ENCODE data around the gene NFRKB.
A peak's percentile ranks its signal among the peaks of the same experiment; 100 is the strongest.
"Not testable (repeated sequence)": the region's sequence is repeated elsewhere in the genome, so short reads cannot be mapped to it uniquely, and the experiment has no call there.

Gene NFRKB

GRCh38 chr11:129905402-129905801 lies 10.0 kb upstream of the NFRKB start:
- no peak for DNase-seq (ENCODE audit: low read depth, low spot score)
- no peak overlapping the region for H3K4me3 ChIP-seq (ENCODE audit: low read length)

- peak overlapping the region; percentile 75 for H3K4me3 ChIP-seq (ENCODE audit: low read length)
- DNase-seq (ENCODE audit: low read depth, low spot score) = no peak
Measured at GRCh38 chr11:129896062-129896461, 684 bp upstream of the NFRKB start.

- peak overlapping the region; percentile 75 for H3K4me3 ChIP-seq (ENCODE audit: low read length)
- no peak for DNase-seq (ENCODE audit: low read depth, low spot score)
Measured at GRCh38 chr11:129894278-129895125, 876 bp downstream of the NFRKB start.

- peak; percentile 98 for DNase-seq (ENCODE audit: low read depth, low spot score)
Measured at GRCh38 chr11:129888451-129888850, 6.9 kb downstream of the NFRKB start.

GRCh38 chr11:129885381-129885780 lies 10.0 kb downstream of the NFRKB start:
- H3K4me3 ChIP-seq (ENCODE audit: low read length) = no peak overlapping the region
- no peak for DNase-seq (ENCODE audit: low read depth, low spot score)

More at GRCh38 chr11:129888451-129888850, 6.9 kb downstream of the NFRKB start:
- no peak overlapping the region for H3K4me3 ChIP-seq (ENCODE audit: low read length)

GRCh38 chr11:129884581-129884980 lies 10.8 kb downstream of the NFRKB start:
- DNase-seq (ENCODE audit: low read depth, low spot score) = no peak
- H3K4me3 ChIP-seq (ENCODE audit: low read length) = no peak overlapping the region

- no peak overlapping the region for H3K4me3 ChIP-seq (ENCODE audit: low read length)
- DNase-seq (ENCODE audit: low read depth, low spot score) = peak; percentile 35
Measured at GRCh38 chr11:129881570-129882170, 13.7 kb downstream of the NFRKB start.

- no peak overlapping the region for H3K4me3 ChIP-seq (ENCODE audit: low read length)
- no peak for DNase-seq (ENCODE audit: low read depth, low spot score)
Measured at GRCh38 chr11:129880311-129880710, 15.1 kb downstream of the NFRKB start.

GRCh38 chr11:129871914-129872313 lies 23.5 kb downstream of the NFRKB start:
- H3K4me3 ChIP-seq (ENCODE audit: low read length) = no peak overlapping the region
- no peak for DNase-seq (ENCODE audit: low read depth, low spot score)

GRCh38 chr11:129868626-129869025 lies 26.8 kb downstream of the NFRKB start:
- not testable (repeated sequence) for H3K4me3 ChIP-seq (ENCODE audit: low read length); DNase-seq (ENCODE audit: low read depth, low spot score)

GRCh38 chr11:129866311-129866710 lies 29.1 kb downstream of the NFRKB start:
- H3K4me3 ChIP-seq (ENCODE audit: low read length) = no peak overlapping the region
- DNase-seq (ENCODE audit: low read depth, low spot score) = no peak

- no peak overlapping the region for H3K4me3 ChIP-seq (ENCODE audit: low read length)
- DNase-seq (ENCODE audit: low read depth, low spot score) = peak; percentile 60
Measured at GRCh38 chr11:129865701-129866100, 29.7 kb downstream of the NFRKB start.

- no peak for DNase-seq (ENCODE audit: low read depth, low spot score)
Measured at GRCh38 chr11:129864811-129865210, 30.6 kb downstream of the NFRKB start.

GRCh38 chr11:129861702-129862522 lies 33.5 kb downstream of the NFRKB start:
- DNase-seq (ENCODE audit: low read depth, low spot score) = no peak

More at GRCh38 chr11:129864811-129865210, 30.6 kb downstream of the NFRKB start:
- H3K4me3 ChIP-seq (ENCODE audit: low read length) = no peak overlapping the region

GRCh38 chr11:129856036-129856435 lies 39.3 kb downstream of the NFRKB start:
- no peak for DNase-seq (ENCODE audit: low read depth, low spot score)
- H3K4me3 ChIP-seq (ENCODE audit: low read length) = no peak overlapping the region

More at GRCh38 chr11:129861702-129862522, 33.5 kb downstream of the NFRKB start:
- no peak overlapping the region for H3K4me3 ChIP-seq (ENCODE audit: low read length)

- no peak for DNase-seq (ENCODE audit: low read depth, low spot score)
- H3K4me3 ChIP-seq (ENCODE audit: low read length) = no peak overlapping the region
Measured at GRCh38 chr11:129855086-129855485, 40.3 kb downstream of the NFRKB start.

GRCh38 chr11:129854232-129854805 lies 41.1 kb downstream of the NFRKB start:
- no peak overlapping the region for H3K4me3 ChIP-seq (ENCODE audit: low read length)
- DNase-seq (ENCODE audit: low read depth, low spot score) = no peak

GRCh38 chr11:129853518-129854231 lies 41.7 kb downstream of the NFRKB start:
- DNase-seq (ENCODE audit: low read depth, low spot score) = peak; percentile 73
- no peak overlapping the region for H3K4me3 ChIP-seq (ENCODE audit: low read length)
